Measurements from ENCODE around the gene SDC4. TPM values are rescaled to one million over a fixed set of nuclear protein-coding genes. Genes with fewer than 3 reads are reported as not detected.

The SDC4 gene
- total RNA-seq, 2 experiments from 2014 or later = 21.1 to 22.0 TPM

DNA sequence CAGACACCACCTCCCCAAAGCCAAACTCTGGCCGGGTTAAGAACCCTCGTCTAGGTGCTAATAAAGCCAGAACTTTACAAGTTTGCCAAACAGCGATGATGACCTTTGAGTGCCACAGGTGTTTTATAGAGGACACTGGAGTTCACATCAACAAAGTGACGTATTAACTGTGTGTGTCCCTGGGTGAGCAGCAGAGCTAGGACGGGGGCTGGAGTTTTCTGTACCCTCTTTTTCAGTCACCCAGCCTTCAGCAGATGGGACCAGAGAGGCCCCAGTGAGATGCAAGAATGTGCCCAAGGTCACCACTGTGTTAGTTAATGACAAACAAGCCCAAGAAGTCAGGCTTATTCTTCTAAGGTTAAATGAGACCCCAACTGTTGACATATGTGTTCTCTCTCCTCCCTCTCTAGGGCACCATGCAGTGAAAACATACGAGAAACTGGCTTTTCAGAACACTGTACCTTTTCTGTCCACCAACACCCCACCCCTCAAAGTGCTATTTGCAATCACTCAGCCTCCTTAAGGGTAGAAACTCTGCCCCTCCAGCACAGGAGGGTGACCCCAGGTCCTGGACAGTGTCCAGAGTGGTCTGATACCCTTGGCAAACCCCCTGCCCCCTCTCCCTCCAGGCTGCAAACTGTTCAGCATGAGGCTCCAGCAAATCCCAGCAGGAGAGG is 5.2 kb downstream of the SDC4 start:
- H3K9me3 Mint-ChIP-seq = no peaks in the 10 kb centered on the region
- peaks cover 2% of the 10 kb centered on the region for H3K27me3 Mint-ChIP-seq
- POLR2A ChIA-PET = no interaction called here
- intact Hi-C loops (cut with micrococcal nuclease) = no loop called here
- no peak overlapping the region for H3K27ac Mint-ChIP-seq
- peaks cover 13% of the 10 kb centered on the region for H3K36me3 Mint-ChIP-seq (ENCODE audit: low read depth)
- H3K4me1 Mint-ChIP-seq (ENCODE audit: low read depth) = peaks cover 44% of the 10 kb centered on the region
- ATAC-seq = no peak
- CTCF ChIA-PET = interaction anchor here (1.0 kb wide), 1 partner anchor 20 kb away, joined by 3 read pairs; the partner anchor contains the start of gene SYS1
- TF ChIP-seq, protein P1, sequence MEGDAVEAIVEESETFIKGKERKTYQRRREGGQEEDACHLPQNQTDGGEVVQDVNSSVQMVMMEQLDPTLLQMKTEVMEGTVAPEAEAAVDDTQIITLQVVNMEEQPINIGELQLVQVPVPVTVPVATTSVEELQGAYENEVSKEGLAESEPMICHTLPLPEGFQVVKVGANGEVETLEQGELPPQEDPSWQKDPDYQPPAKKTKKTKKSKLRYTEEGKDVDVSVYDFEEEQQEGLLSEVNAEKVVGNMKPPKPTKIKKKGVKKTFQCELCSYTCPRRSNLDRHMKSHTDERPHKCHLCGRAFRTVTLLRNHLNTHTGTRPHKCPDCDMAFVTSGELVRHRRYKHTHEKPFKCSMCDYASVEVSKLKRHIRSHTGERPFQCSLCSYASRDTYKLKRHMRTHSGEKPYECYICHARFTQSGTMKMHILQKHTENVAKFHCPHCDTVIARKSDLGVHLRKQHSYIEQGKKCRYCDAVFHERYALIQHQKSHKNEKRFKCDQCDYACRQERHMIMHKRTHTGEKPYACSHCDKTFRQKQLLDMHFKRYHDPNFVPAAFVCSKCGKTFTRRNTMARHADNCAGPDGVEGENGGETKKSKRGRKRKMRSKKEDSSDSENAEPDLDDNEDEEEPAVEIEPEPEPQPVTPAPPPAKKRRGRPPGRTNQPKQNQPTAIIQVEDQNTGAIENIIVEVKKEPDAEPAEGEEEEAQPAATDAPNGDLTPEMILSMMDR (IDR thresholded peaks at IDR 0.05) = no peak
- DNase-seq = no peak
- H3K4me3 Mint-ChIP-seq = no peak overlapping the region

GRCh38 chr20:45341939-45342854 is 6.0 kb downstream of the SDC4 start:
- POLR2A ChIA-PET = no interaction called here
- Mint-ChIP-seq H3K27me3 (peaks cover 2% of the 10 kb centered on the region), H3K4me1 (ENCODE audit: low read depth) (peaks cover 39% of the 10 kb centered on the region), H3K4me3 (no peak overlapping the region), H3K36me3 (ENCODE audit: low read depth) (peaks cover 13% of the 10 kb centered on the region), H3K27ac (no peak overlapping the region), H3K9me3 (no peaks in the 10 kb centered on the region)
- intact Hi-C loops (cut with micrococcal nuclease) = no loop called here
- TF ChIP-seq, protein P1 (IDR thresholded peaks at IDR 0.05) = no peak
- CTCF ChIA-PET = interaction anchor here (1.0 kb wide), 2 partner anchors 19 to 23 kb away, joined by 3 read pairs; no protein-coding TSS in a partner anchor
- ATAC-seq (no peak), DNase-seq (no peak)

- POLR2A ChIA-PET = no interaction called here
- intact Hi-C loops (cut with micrococcal nuclease) = no loop called here
- Mint-ChIP-seq H3K27ac (no peak overlapping the region), H3K27me3 (peaks cover 2% of the 10 kb centered on the region), H3K4me3 (no peak overlapping the region), H3K36me3 (ENCODE audit: low read depth) (peaks cover 9% of the 10 kb centered on the region), H3K9me3 (no peaks in the 10 kb centered on the region), H3K4me1 (ENCODE audit: low read depth) (peaks cover 33% of the 10 kb centered on the region)
- TF ChIP-seq, protein P1 (IDR thresholded peaks at IDR 0.05) = no peak
- CTCF ChIA-PET = interaction anchor here (1.0 kb wide), 3 partner anchors 19 to 30 kb away, joined by 3 to 4 read pairs (median 3); no protein-coding TSS in a partner anchor
- ATAC-seq (no peak), DNase-seq (no peak)
Measured at GRCh38 chr20:45341579-45341938, 6.7 kb downstream of the SDC4 start.

DNA sequence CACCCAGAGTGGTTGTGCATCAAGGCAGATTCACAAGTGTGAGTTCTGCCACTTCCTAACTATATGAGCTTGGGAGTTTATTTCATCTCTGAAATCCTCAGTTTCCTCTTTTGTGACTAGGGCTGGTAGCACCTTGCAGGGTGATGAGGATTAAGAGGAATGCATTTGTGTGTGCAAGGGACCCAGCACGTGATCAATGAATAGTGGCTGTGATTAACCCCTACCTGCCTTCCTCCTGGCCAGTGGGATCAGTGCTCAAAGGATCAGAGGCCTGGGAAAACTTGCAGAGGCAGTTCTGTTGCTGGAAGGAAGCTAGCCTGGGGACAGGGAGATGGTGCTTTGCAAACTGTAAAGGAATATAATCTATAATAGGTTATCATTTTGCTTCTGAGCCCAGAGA is 7.3 kb downstream of the SDC4 start:
- Mint-ChIP-seq H3K9me3 (no peaks in the 10 kb centered on the region), H3K27me3 (peaks cover 2% of the 10 kb centered on the region), H3K4me1 (ENCODE audit: low read depth) (peaks cover 27% of the 10 kb centered on the region), H3K36me3 (ENCODE audit: low read depth) (peaks cover 8% of the 10 kb centered on the region), H3K27ac (no peak overlapping the region), H3K4me3 (no peak overlapping the region)
- ATAC-seq (no peak), DNase-seq (no peak)
- TF ChIP-seq, protein P1 (IDR thresholded peaks at IDR 0.05) = no peak
- intact Hi-C loops (cut with micrococcal nuclease) = no loop called here
- ChIA-PET POLR2A (no interaction called here), CTCF (interaction anchor here (1.0 kb wide), 1 partner anchor 29 kb away, joined by 4 read pairs; no protein-coding TSS in a partner anchor)

Measured in activated CD8-positive, alpha-beta T cell treated with anti-CD3 and anti-CD28 coated beads for 36 hours (primary cell).